ENCODE data around the gene TBC1D4.

DNA sequence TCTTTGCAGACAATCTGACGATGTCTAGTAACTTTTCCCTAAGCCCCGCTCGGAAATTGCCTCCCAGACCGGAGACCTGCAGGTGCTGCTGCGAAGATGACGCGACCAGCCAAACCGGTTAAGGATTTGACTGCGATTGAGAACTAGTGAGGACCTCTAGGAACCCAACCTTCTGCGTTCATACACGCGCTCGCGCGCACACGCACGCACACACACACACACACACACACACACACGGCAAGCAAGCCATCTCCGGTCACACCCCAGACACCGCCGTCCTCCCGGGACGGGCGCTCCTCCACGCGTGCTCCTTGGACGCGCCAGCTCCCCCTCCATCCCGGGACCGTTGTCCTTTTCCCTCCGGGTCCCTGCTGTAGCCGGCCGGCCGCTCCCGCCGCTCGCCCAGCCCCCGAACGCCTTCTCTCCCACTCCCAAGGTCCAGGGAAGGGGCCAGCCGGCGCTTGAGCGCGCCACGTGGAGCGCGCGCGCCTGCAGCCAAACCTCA is 1.2 kb downstream of the TBC1D4 start:
- no peak for TF ChIP-seq KDM1A (IDR thresholded peaks at IDR 0.05)
- no peak for TF ChIP-seq CTCF (IDR thresholded peaks at IDR 0.05 in 2 of 3, conservative IDR thresholded peaks at IDR 0.05 in 1 of 3; ENCODE audit: insufficient read depth in 2 of 3, low read depth in 1 of 3, low read length in 3 of 3)
- TF ChIP-seq SNAPC5 (CRISPR knock-in tag; IDR thresholded peaks at IDR 0.05), result no peak
- TF ChIP-seq MAFG (tag; conservative IDR thresholded peaks at IDR 0.05), result no peak
- no peak for TF ChIP-seq ZBTB17 (CRISPR knock-in tag; IDR thresholded peaks at IDR 0.05)
- TF ChIP-seq EP400 (IDR thresholded peaks at IDR 0.05), result peak; percentile 59; the same call in 1 of the 2 replicates
- TF ChIP-seq COPS2 (conservative IDR thresholded peaks at IDR 0.05), result no peak
- TF ChIP-seq GABPB2 (CRISPR knock-in tag; conservative IDR thresholded peaks at IDR 0.05), result no peak
- no peak for TF ChIP-seq PURB (CRISPR knock-in tag; IDR thresholded peaks at IDR 0.05; ENCODE audit: low read depth)

Measured in K562 (cell line).